Left ventricle myocardium inferior (tissue), 1 donor: ENCODE measurements around the gene DRD1. TPM values are rescaled to one million over a fixed set of nuclear protein-coding genes. Genes with fewer than 3 reads are reported as not detected.
"Not testable (repeated sequence)": the region's sequence is repeated elsewhere in the genome, so short reads cannot be mapped to it uniquely, and the experiment has no call there.

Source experiments
- DNase-seq: peaks from one replicate; pipeline ENCODE4 v3.0.0-alpha.2; 2020
- H3K27ac ChIP-seq: fragments of 200-600 bp; replicated peaks from 2 replicates; pipeline ENCODE4 v1.8.0; 2021
- H3K27me3 ChIP-seq: fragments of 200-600 bp; 2 replicates; pipeline ENCODE4 v1.8.0; 2021; ENCODE audit warnings: low read depth
- H3K36me3 ChIP-seq: fragments of 200-600 bp; 2 replicates; pipeline ENCODE4 v1.8.0; 2021
- H3K4me1 ChIP-seq: fragments of 200-600 bp; 2 replicates; pipeline ENCODE4 v1.8.0; 2021
- H3K4me3 ChIP-seq: fragments of 200-600 bp; 2 replicates; pipeline ENCODE4 v1.8.0; 2021; ENCODE audit warnings: mild to moderate bottlenecking, moderate library complexity
- H3K9me3 ChIP-seq: fragments of 200-600 bp; replicated peaks from 2 replicates; pipeline ENCODE4 v1.8.0; 2021
- CTCF ChIP-seq: fragments of 200-600 bp; IDR thresholded peaks from 2 replicates; pipeline ENCODE4 v1.8.0; 2021; ENCODE audit warnings: antibody characterized with exemption, mild to moderate bottlenecking, borderline replicate concordance
- intact Hi-C: fragments of 100-400 bp; cut with micrococcal nuclease; formaldehyde crosslinking; loops from one replicate; pipeline ENCODE4 v1.11.0; 2022
- total RNA-seq: library from RNA; stranded (reverse); fragmentation: NEBNext Ultra II Directional; extraction: Animal tissue kit (Norgen Biotek cat#: 25700); gene quantifications from one replicate; pipeline ENCODE4 v1.2.1, GENCODE V29; 2021
- donor health status: DM: no; HTN: yes; CAD: no; lungs with severe emphysema.

DRD1 gene
- total RNA-seq, 1 donor from 2014 or later: not detected

- H3K36me3 ChIP-seq: no peaks in the 10 kb centered on the region
- no peak overlapping the region for H3K27ac ChIP-seq
- H3K27me3 ChIP-seq: peaks cover 79% of the 10 kb centered on the region
- no peak for TF ChIP-seq CTCF
- no peaks in the 10 kb centered on the region for H3K9me3 ChIP-seq
- no peak for DNase-seq
- H3K4me1 ChIP-seq: no peaks in the 10 kb centered on the region
- intact Hi-C loops: no loop called here
- H3K4me3 ChIP-seq: no peak overlapping the region
These were observed 12.2 kb upstream of the DRD1 start for GRCh38 chr5:175456105-175456742.

GRCh38 chr5:175454338-175454737 lies 10.4 kb upstream of the DRD1 start:
- DNase-seq, H3K27ac ChIP-seq, H3K4me1 ChIP-seq, H3K4me3 ChIP-seq, H3K9me3 ChIP-seq, intact Hi-C loops, H3K36me3 ChIP-seq: not testable (repeated sequence)
- peaks cover 97% of the 10 kb centered on the region for H3K27me3 ChIP-seq

- H3K27me3 ChIP-seq: peaks cover 99% of the 10 kb centered on the region
- intact Hi-C loops: no loop called here
- H3K4me3 ChIP-seq: no peak overlapping the region
- no peak overlapping the region for H3K27ac ChIP-seq
- no peak for DNase-seq
- H3K36me3 ChIP-seq: no peaks in the 10 kb centered on the region
- no peaks in the 10 kb centered on the region for H3K9me3 ChIP-seq
- no peaks in the 10 kb centered on the region for H3K4me1 ChIP-seq
- TF ChIP-seq CTCF: no peak
These were observed 8.2 kb upstream of the DRD1 start for GRCh38 chr5:175452166-175452565.

GRCh38 chr5:175448276-175448675 lies 4.3 kb upstream of the DRD1 start:
- H3K4me1 ChIP-seq: peaks cover 15% of the 10 kb centered on the region
- peaks cover 99% of the 10 kb centered on the region for H3K27me3 ChIP-seq
- no peaks in the 10 kb centered on the region for H3K36me3 ChIP-seq
- no peak overlapping the region for H3K4me3 ChIP-seq
- no peak for DNase-seq
- TF ChIP-seq CTCF: no peak
- no peak overlapping the region for H3K27ac ChIP-seq
- H3K9me3 ChIP-seq: no peaks in the 10 kb centered on the region
- intact Hi-C loops: no loop called here

GRCh38 chr5:175447571-175447970 lies 3.6 kb upstream of the DRD1 start:
- H3K27me3 ChIP-seq: peaks cover 99% of the 10 kb centered on the region
- no peak for TF ChIP-seq CTCF
- intact Hi-C loops: no loop called here
- H3K9me3 ChIP-seq: no peaks in the 10 kb centered on the region
- no peak overlapping the region for H3K4me3 ChIP-seq
- H3K36me3 ChIP-seq: no peaks in the 10 kb centered on the region
- H3K4me1 ChIP-seq: peaks cover 15% of the 10 kb centered on the region
- no peak overlapping the region for H3K27ac ChIP-seq
- DNase-seq: no peak

GRCh38 chr5:175446378-175446777 lies 2.4 kb upstream of the DRD1 start:
- intact Hi-C loops, H3K27ac ChIP-seq, H3K36me3 ChIP-seq, H3K9me3 ChIP-seq, DNase-seq, H3K4me3 ChIP-seq: not testable (repeated sequence)
- H3K27me3 ChIP-seq: peaks cover 99% of the 10 kb centered on the region
- H3K4me1 ChIP-seq: peaks cover 15% of the 10 kb centered on the region
